Astrocyte (in vitro differentiated cells and primary cell): ENCODE results near the gene SNAPC4. TPM values are rescaled to one million over a fixed set of nuclear protein-coding genes. Genes with fewer than 3 reads are reported as not detected.

Experiments
- DNase-seq: peaks from one replicate; pipeline ENCODE4 v3.0.0-alpha.2; 2010; ENCODE audit warnings: low read depth
- FAIRE-seq: peaks from 2 replicates; lab custom pipeline; 2011; peaks lifted over from hg19 to GRCh38; lab: Jason Lieb, UNC
- H2AFZ ChIP-seq: 2 replicates; pipeline ENCODE4 v1.6.0; 2012; ENCODE audit warnings: low read depth, low read length, inconsistent platforms
- H3K27ac ChIP-seq: 2 replicates; pipeline ENCODE4 v1.5.1; 2011; ENCODE audit warnings: low read depth, low read length, inconsistent platforms
- H3K27me3 ChIP-seq: 2 replicates; pipeline ENCODE4 v1.6.0; 2011; ENCODE audit warnings: low read length, inconsistent platforms; ENCODE audit not compliant: insufficient read depth
- H3K36me3 ChIP-seq: 2 replicates; pipeline ENCODE4 v1.5.1; 2011; ENCODE audit warnings: low read length, inconsistent platforms; ENCODE audit not compliant: insufficient read depth
- H3K4me1 ChIP-seq: 2 replicates; pipeline ENCODE4 v1.5.1; 2011; ENCODE audit warnings: low read length, inconsistent platforms; ENCODE audit not compliant: insufficient read depth
- H3K4me2 ChIP-seq: 2 replicates; pipeline ENCODE4 v1.6.0; 2012; ENCODE audit warnings: low read length, inconsistent platforms
- H3K4me3 ChIP-seq: 2 replicates; pipeline ENCODE4 v1.5.1; 2011; ENCODE audit warnings: low read depth, mild to moderate bottlenecking, low read length, inconsistent platforms; ENCODE audit not compliant: insufficient read depth
- H3K79me2 ChIP-seq: 2 replicates; pipeline ENCODE4 v1.6.0; 2012; ENCODE audit warnings: mild to moderate bottlenecking, low read length, inconsistent platforms; ENCODE audit not compliant: insufficient read depth
- H3K9ac ChIP-seq: 2 replicates; pipeline ENCODE4 v1.6.0; 2012; ENCODE audit warnings: mild to moderate bottlenecking, low read length, inconsistent platforms
- H3K9me3 ChIP-seq: 2 replicates; pipeline ENCODE4 v1.5.1; 2012; ENCODE audit warnings: low read depth, mild to moderate bottlenecking, low read length, inconsistent platforms; ENCODE audit not compliant: insufficient read depth
- H4K20me1 ChIP-seq: 2 replicates; pipeline ENCODE4 v1.6.0; 2012; ENCODE audit warnings: low read length, inconsistent platforms; ENCODE audit not compliant: insufficient read depth
- H3K27ac Mint-ChIP-seq: one replicate; pipeline ENCODE4 v1.8.0; 2021; ENCODE audit warnings: mild to moderate bottlenecking, mixed read lengths; ENCODE audit not compliant: unreplicated experiment
- H3K27me3 Mint-ChIP-seq: one replicate; pipeline ENCODE4 v1.8.0; 2021; ENCODE audit warnings: low read depth, mixed read lengths; ENCODE audit not compliant: unreplicated experiment
- H3K36me3 Mint-ChIP-seq: one replicate; pipeline ENCODE4 v1.8.0; 2021; ENCODE audit warnings: low read depth, mixed read lengths; ENCODE audit not compliant: unreplicated experiment
- H3K4me1 Mint-ChIP-seq: one replicate; pipeline ENCODE4 v1.8.0; 2021; ENCODE audit warnings: low read depth, mixed read lengths; ENCODE audit not compliant: unreplicated experiment
- H3K4me3 Mint-ChIP-seq: one replicate; pipeline ENCODE4 v1.8.0; 2021; ENCODE audit warnings: mild to moderate bottlenecking, moderate library complexity, mixed read lengths; ENCODE audit not compliant: unreplicated experiment
- H3K9me3 Mint-ChIP-seq: one replicate; pipeline ENCODE4 v1.8.0; 2021; ENCODE audit warnings: mild to moderate bottlenecking, mixed read lengths; ENCODE audit not compliant: unreplicated experiment
- CTCF ChIP-seq: IDR thresholded peaks from 2 replicates; pipeline ENCODE4 v1.5.1; 2011; ENCODE audit warnings: low read depth, mild to moderate bottlenecking, inconsistent platforms, low read length, moderate library complexity; ENCODE audit not compliant: insufficient read depth
- EZH2 ChIP-seq: IDR thresholded peaks from 2 replicates; pipeline ENCODE4 v1.6.1; 2012; ENCODE audit warnings: mild to moderate bottlenecking, low read length, inconsistent platforms; ENCODE audit not compliant: insufficient read depth
- total RNA-seq: library from RNA; stranded (reverse); gene quantifications from 2 replicates; pipeline ENCODE4 v1.2.1, GENCODE V29; 2021

SNAPC4 gene
- total RNA-seq, 1 donor from 2014 or later: 18.6 TPM

- peaks cover 6% of the 10 kb centered on the region for H3K4me1 Mint-ChIP-seq
- Histone ChIP-seq H3K4me1 (peaks cover 10% of the 10 kb centered on the region), H2AFZ (peak overlapping the region; percentile 13), H3K27ac (no peak overlapping the region), H3K27me3 (no peaks in the 10 kb centered on the region), H4K20me1 (no peaks in the 10 kb centered on the region), H3K9me3 (no peaks in the 10 kb centered on the region), H3K79me2 (no peaks in the 10 kb centered on the region), H3K36me3 (no peaks in the 10 kb centered on the region), H3K4me2 (peak overlapping the region; percentile 5), H3K4me3 (no peak overlapping the region), H3K9ac (peak overlapping the region; percentile 3)
- H3K9me3 Mint-ChIP-seq: no peaks in the 10 kb centered on the region
- FAIRE-seq: no peak
- no peaks in the 10 kb centered on the region for H3K27me3 Mint-ChIP-seq
- peak overlapping the region; percentile 62 for H3K27ac Mint-ChIP-seq
- H3K4me3 Mint-ChIP-seq: no peak overlapping the region
- H3K36me3 Mint-ChIP-seq: peaks cover 4% of the 10 kb centered on the region
- DNase-seq: peak; percentile 54
- TF ChIP-seq EZH2 (no peak), CTCF (no peak)
Measured at GRCh38 chr9:136372561-136373299, 27.2 kb downstream of the SNAPC4 start.

- Mint-ChIP-seq H3K27ac (no peak overlapping the region), H3K27me3 (no peaks in the 10 kb centered on the region), H3K9me3 (no peaks in the 10 kb centered on the region), H3K36me3 (peaks cover 4% of the 10 kb centered on the region), H3K4me3 (no peak overlapping the region), H3K4me1 (peaks cover 6% of the 10 kb centered on the region)
- H3K4me2 ChIP-seq: peak overlapping the region; percentile 5
- H3K27ac ChIP-seq: no peak overlapping the region
- no peak for FAIRE-seq
- H3K36me3 ChIP-seq: no peaks in the 10 kb centered on the region
- H3K4me1 ChIP-seq: peaks cover 10% of the 10 kb centered on the region
- no peak for DNase-seq
- no peak overlapping the region for H2AFZ ChIP-seq
- no peaks in the 10 kb centered on the region for H3K27me3 ChIP-seq
- no peaks in the 10 kb centered on the region for H3K9me3 ChIP-seq
- H3K79me2 ChIP-seq: no peaks in the 10 kb centered on the region
- H3K4me3 ChIP-seq: no peak overlapping the region
- H3K9ac ChIP-seq: no peak overlapping the region
- no peaks in the 10 kb centered on the region for H4K20me1 ChIP-seq
- no peak for TF ChIP-seq EZH2
- TF ChIP-seq CTCF: no peak
Measured at GRCh38 chr9:136372006-136372405, 28.0 kb downstream of the SNAPC4 start.

GRCh38 chr9:136371533-136371880 is 28.5 kb downstream of the SNAPC4 start:
- H3K27ac ChIP-seq: no peak overlapping the region
- no peaks in the 10 kb centered on the region for H4K20me1 ChIP-seq
- H3K36me3 Mint-ChIP-seq: peaks cover 4% of the 10 kb centered on the region
- peaks cover 6% of the 10 kb centered on the region for H3K4me1 Mint-ChIP-seq
- H2AFZ ChIP-seq: no peak overlapping the region
- no peak overlapping the region for H3K9ac ChIP-seq
- H3K79me2 ChIP-seq: no peaks in the 10 kb centered on the region
- H3K4me3 Mint-ChIP-seq: no peak overlapping the region
- H3K4me2 ChIP-seq: no peak overlapping the region
- FAIRE-seq: no peak
- no peaks in the 10 kb centered on the region for H3K9me3 ChIP-seq
- H3K27me3 Mint-ChIP-seq: no peaks in the 10 kb centered on the region
- no peaks in the 10 kb centered on the region for H3K27me3 ChIP-seq
- no peaks in the 10 kb centered on the region for H3K36me3 ChIP-seq
- no peak for DNase-seq
- peaks cover 10% of the 10 kb centered on the region for H3K4me1 ChIP-seq
- TF ChIP-seq EZH2: no peak
- H3K4me3 ChIP-seq: no peak overlapping the region
- H3K27ac Mint-ChIP-seq: no peak overlapping the region
- no peaks in the 10 kb centered on the region for H3K9me3 Mint-ChIP-seq
